LNCAP (cell line): ENCODE measurements around the gene NPAS3.

Source experiments
- CTCF ChIP-seq: fragments of 450-650 bp; IDR thresholded peaks from 2 replicates; pipeline ENCODE4 v1.5.1; 2017; ENCODE audit warnings: mild to moderate bottlenecking

Gene NPAS3

GRCh38 chr14:33026850-33027430 lies 88.3 kb downstream of the NPAS3 start:
- no peak for TF ChIP-seq CTCF

DNA sequence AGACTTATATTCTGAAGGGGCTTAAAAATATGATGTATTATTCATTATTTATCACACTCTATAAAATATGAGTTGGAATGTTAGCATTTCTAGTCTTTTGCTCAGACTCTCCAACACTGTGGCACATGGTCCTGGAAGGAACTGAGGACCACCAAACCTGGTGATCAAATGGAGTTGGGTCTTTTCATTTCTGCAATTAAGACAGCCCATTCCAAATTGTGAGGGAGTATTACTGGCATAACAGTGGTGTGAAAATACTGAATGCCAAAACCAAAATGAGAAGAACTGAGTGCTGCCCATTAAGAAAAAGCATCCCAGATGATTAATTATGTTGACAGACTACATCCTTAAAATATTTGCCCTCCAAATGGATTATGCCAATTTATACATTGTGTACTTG lies 90.8 kb downstream of the NPAS3 start:
- TF ChIP-seq CTCF, result no peak

- no peak for TF ChIP-seq CTCF
Measured at GRCh38 chr14:33030386-33030785, 91.7 kb downstream of the NPAS3 start.

GRCh38 chr14:33035416-33036194 lies 96.9 kb downstream of the NPAS3 start:
- no peak for TF ChIP-seq CTCF

DNA sequence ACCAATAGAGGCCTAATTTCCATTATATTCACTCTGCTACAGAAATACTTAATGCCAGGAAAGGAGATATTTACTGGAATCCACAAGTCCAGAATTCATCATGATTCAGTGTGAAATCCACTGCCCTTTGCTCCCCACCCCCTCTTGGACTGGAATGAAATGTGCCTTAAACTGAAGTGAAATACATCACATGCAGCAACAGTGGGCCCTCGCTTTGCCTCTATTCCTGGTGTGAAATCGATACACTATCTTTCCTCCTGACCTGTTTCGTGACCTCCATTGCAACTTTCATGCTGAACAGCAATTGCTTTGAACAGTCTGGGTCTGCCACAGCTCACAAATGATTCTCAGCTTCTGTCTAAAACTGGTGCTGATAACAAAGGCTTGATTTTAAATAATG lies 100.6 kb downstream of the NPAS3 start:
- no peak for TF ChIP-seq CTCF

DNA sequence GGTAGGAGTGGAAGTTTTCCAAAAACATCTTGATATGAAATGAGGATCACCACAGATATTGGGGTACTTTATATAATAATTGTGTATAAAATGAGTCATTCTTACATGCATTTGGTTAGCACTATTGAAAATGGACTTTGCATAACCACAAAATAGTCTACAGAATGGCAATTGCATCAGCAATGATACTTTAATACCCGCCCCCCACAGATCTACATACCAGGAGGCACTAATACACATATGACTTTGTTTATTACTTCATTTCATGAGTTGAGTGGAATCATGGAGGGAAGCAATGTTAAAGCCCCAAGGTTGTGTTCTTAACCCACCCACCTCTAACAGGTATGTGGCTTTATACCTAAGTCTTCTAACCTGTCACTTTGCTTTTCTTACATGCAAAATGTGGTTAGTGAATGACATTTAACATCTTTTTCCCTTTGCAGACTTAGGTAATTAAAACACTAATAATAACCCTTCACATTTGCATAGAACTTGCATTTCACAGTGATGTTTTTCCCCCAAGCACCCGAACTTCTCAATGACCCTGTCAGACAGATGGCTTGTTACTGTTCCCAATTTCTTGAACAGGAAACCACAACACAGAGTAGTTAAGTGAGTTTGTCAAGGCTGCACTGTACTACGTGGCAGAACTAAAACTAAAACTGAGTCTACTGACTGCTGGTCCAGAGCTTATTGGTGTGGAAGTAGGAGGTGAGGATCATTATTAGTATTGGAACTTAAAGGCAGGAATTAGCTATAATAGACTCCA lies 101.9 kb downstream of the NPAS3 start:
- TF ChIP-seq CTCF, result no peak

- no peak for TF ChIP-seq CTCF
Measured at GRCh38 chr14:33042591-33042990, 103.9 kb downstream of the NPAS3 start.
